HK-2 (cell line): Measurements from ENCODE around the gene ARFGEF3.
A peak's percentile ranks its signal among the peaks of the same experiment; 100 is the strongest.
"Not testable (repeated sequence)": the region's sequence is repeated elsewhere in the genome, so short reads cannot be mapped to it uniquely, and the experiment has no call there.

Source experiments
- DNase-seq: peaks from one replicate; pipeline ENCODE4 v3.0.0-alpha.2; 2018; ENCODE audit not compliant: unreplicated experiment

The ARFGEF3 gene, protein sequence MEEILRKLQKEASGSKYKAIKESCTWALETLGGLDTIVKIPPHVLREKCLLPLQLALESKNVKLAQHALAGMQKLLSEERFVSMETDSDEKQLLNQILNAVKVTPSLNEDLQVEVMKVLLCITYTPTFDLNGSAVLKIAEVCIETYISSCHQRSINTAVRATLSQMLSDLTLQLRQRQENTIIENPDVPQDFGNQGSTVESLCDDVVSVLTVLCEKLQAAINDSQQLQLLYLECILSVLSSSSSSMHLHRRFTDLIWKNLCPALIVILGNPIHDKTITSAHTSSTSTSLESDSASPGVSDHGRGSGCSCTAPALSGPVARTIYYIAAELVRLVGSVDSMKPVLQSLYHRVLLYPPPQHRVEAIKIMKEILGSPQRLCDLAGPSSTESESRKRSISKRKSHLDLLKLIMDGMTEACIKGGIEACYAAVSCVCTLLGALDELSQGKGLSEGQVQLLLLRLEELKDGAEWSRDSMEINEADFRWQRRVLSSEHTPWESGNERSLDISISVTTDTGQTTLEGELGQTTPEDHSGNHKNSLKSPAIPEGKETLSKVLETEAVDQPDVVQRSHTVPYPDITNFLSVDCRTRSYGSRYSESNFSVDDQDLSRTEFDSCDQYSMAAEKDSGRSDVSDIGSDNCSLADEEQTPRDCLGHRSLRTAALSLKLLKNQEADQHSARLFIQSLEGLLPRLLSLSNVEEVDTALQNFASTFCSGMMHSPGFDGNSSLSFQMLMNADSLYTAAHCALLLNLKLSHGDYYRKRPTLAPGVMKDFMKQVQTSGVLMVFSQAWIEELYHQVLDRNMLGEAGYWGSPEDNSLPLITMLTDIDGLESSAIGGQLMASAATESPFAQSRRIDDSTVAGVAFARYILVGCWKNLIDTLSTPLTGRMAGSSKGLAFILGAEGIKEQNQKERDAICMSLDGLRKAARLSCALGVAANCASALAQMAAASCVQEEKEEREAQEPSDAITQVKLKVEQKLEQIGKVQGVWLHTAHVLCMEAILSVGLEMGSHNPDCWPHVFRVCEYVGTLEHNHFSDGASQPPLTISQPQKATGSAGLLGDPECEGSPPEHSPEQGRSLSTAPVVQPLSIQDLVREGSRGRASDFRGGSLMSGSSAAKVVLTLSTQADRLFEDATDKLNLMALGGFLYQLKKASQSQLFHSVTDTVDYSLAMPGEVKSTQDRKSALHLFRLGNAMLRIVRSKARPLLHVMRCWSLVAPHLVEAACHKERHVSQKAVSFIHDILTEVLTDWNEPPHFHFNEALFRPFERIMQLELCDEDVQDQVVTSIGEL (N-terminal part only)

DNA sequence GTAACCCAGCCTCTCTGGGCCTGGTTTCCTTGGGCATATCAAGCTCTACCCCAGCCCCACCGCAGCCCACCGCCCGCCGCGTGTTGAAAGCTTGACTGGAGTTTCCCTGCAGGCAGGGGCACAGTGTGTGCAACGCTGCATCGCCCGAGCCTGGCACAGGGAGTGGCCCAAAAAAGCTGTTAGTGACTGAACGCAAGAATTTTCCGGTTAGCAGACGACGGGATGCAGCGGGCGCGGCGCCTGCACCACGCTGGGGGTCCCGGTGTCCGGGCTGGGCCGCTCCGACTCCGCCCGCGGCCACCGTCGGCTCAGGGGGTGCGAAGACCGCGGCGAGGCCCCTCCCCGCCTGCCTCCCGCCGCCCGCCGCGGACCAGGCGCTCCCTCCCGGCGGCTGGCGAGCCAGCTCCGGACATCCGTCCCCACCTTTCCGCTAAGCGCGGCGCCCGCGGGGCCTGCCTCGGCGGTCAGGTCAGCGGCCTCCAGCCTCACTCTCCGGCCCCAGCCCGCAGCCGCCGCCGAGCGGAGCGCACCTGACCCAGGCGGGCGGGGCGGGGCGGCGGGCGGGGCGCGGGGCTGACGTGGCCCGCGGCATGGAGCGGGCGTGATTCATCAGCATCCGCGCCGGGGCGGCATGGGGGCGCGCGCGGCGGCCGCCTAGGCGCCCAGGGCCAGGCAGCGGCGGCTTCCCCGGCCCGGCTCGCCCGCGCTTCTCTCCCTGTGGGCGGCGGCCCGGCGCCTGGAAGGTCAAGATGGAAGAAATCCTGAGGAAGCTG, at the start of gene ARFGEF3:
Gene ARFGEF3 (plus strand): TSS at position 602 of the 773 bp plus-strand sequence. CDS start 148 bp downstream, at position 750.
- DNase-seq = peak; percentile 76

DNA sequence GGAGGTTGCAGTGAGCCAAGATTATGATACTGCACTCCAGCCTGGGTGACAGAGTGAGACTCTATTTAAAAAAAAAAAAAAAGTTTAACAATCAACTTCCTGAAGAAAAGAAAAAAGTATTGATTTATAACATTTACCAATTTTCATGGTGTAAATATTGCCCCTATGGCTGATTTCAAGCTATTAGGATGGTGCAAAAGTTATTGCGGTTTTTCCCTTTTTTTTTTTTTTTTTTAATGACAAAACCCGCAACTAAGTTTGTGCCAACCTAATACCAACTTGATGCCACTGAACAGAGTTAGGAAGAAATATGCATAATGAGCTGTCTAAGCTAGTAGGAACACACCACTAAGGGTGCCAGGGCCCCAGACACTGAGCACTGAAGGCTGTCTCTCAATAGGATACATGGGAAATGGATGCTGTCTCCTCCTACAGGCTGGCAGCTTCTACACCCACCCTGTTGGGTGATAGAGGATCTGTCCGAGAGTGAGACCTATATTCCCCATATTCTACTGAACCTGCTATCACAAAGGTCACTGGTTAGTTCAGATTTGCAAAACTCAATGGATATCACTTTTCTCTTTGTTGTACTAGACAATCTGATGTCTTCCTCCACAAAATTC, 48.0 kb upstream of the ARFGEF3 start:
- no peak for DNase-seq

DNA sequence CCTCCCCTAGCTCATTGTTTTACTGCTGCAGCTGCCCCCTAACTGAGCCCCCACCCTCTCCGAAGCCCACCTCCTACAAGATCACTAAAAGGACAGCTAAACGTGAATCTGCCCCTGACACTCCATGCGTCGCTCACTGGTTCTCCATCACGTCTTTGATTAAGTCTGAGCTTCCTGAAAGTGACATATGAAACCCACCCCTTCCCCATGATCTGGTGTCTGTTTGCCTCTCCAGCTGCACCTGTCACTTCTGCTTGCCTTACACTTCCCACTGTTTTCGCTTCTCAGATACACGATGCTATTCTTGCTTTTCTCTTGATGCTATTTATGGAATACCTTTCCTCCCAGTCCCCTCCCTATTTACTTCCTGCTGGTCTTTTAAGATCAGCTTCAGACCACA, 46.5 kb upstream of the ARFGEF3 start:
- no peak for DNase-seq

DNA sequence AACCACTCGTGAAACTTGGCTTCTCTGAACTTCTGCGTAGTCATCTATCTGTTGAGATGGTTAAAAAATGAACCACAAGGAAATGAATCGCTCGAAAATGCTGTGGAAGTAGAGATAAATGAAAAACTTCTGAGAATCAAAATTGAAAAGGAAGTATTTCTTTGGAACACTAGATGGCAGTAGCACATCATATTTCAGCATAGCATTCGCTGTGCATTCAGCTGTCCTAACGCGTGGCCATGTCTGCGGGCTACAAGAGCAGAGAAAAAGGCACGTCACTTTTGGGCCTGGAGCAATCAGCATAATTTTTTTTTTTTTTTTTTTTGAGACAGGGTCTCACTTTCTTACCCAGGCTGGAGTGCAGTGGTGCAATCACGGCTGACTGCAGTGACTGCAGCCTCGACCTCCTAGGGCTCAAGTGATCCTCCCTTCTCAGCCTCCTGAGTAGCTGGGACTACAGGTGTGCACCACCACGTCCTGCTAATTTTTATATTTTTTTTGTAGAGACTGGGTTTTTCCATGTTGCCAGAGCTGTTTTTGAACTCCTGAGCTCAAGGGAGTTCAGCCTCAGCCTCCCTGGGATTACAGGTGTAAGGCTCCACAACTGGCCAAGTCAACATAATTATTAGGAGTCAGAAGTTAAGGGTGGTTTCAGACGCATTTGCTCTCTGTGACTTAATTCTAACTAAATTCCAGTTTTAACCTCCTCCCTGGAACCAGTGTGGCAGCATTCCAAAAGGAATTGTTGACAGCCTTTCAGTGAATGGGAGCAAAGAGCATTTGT, 45.7 kb upstream of the ARFGEF3 start:
- peak; percentile 18 for DNase-seq

DNA sequence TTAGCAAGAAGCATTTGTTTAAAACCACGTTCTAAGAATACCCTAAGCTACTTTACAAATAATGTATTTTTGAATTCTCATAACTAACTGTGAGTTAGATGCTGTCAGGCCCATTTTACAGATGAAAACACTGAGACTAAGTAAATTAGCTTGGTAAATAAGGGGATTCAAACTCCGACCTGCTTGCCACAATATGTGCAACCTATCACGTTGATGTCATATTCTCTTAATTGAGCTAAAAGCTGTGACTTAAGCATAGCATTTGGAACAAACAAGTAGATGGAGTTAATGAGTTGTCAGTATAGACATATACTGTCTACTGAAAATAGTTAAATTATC, 45.1 kb upstream of the ARFGEF3 start:
- DNase-seq = no peak

DNA sequence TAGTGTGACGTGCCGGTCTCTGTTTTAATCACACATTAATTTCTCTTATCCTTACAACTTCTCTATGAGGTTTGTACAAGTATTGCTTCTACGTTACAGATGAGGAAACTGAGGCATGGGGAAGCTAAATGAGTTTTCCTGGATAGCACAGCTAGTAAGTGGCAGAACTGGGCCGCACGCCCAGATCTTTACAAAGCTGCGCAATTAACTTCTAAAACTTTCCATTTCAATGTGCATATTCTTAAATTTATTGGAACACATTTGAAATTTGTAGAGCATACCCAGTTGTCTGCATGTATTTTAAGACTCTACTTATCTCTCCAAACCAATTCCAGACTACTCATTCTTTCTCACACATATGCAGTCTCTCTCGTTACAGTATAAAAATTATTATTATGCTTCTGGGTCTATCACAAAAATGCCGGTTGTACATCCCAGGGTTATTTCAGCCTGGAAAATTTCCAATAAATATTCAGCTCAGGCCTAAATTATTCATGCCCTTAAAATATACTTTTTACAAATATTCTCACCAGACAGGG, 44.3 kb upstream of the ARFGEF3 start:
- no peak for DNase-seq

DNA sequence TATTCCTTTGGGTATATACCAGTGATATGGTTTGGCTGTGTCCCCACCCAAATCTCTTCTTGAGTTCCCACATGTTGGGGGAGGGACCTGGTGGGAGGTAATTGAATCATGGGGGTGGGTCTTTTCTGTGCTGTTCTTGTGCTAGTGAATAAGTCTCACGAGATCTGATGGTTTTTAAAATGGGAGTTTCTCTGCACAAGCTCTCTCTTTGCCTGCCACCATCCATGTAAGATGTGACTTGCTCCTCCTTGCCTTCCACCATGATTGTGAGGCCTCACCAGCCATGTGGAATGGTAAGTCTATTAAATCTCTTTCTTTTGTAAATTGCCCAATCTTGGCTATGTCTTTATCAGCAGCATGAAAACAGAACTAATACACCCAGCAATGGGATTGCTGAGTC, 42.5 kb upstream of the ARFGEF3 start:
- not testable (repeated sequence) for DNase-seq

DNA sequence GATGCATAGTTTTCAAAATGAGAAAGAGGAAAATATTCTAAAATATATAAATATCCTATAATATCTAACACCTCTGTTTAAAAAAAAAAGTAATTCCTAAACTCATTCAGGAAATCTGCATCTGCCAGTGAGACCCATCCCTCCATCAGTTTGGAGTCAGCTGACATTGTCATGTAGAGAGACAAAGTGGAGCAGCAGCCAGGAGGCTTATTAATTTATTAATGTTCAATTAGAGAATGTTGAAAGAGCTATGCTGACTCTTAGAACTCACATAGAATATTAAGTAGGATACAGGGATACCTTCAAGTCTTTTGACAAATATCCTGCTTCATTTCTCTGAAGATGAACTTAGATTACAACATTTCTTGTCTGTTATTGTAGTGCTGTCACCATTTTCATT, 41.8 kb upstream of the ARFGEF3 start:
- no peak for DNase-seq

DNA sequence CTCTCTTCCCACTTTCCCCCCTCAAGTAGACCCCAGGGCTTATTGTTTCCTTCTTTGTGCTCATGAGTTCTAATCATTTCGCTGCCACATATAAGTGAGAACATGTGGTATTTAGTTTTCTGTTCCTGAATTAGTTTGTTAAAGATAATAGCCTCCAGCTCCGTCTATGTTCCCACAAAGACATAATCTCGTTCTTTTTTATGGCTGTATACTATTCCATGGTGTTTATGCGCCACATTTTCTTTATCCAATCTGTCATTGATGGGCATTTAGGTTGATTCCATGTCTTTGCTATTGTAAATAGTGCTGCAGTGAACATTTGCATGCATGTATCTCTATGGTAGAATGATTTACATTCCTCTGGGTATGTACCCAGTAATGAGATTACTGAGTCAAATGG, 37.6 kb upstream of the ARFGEF3 start:
- no peak for DNase-seq

DNA sequence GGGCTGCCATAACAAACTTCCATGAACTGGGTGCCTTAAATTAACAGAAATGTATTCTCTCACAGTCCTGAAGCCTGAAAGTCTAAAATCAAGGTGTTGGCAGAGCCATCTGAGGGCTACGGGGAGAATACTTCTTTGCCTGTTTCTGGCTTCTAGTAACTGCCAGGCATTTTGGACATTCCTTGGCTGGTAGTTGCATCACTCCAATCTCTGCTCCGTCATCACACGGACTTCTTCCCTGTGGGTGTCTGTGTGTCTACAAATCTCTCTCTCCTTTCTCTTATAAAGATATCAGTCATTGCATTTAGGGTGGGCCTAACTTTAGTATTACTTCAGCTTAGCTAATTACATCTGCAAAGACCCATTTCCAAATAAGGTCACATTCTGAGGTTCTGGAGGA, 33.6 kb upstream of the ARFGEF3 start:
- no peak for DNase-seq

DNA sequence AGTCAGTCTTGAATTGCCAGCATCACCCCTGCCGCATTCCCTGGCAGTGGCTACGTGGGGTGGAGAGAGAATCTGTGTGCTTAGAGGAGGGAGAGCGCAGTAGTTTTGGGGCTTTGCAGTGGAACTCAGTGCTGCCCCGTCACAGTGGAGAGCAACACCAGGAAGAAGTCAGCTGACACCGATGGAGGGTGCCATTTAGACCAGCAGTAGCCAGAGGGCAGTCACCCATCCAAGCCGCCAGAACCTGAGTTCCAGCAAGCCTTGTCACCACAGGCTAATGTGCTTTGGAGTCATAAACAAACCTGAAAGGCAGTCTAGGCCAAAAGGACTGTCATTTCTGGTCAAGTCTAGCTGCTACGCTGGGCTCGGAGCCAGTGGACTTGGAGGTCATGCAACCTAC, 32.5 kb upstream of the ARFGEF3 start:
- DNase-seq = no peak

DNA sequence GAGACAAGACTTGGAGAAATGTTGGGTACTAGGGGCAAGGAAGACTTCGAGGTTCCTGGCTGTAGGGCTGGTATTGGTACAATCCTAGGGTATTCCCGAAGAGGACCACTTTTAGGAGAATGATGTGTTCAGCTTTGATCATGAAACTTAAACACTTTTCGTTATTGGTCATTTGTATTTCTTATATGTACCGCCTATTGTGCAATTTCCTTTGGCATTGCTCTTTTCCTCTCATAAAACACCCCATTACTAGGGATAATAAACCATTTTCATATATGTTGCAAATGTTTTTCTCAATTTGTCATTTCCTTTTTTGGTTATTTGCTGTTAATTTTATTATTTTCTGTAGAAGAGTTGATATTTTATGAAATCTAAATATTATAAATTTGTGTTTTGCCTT, 18.9 kb upstream of the ARFGEF3 start:
- no peak for DNase-seq

DNA sequence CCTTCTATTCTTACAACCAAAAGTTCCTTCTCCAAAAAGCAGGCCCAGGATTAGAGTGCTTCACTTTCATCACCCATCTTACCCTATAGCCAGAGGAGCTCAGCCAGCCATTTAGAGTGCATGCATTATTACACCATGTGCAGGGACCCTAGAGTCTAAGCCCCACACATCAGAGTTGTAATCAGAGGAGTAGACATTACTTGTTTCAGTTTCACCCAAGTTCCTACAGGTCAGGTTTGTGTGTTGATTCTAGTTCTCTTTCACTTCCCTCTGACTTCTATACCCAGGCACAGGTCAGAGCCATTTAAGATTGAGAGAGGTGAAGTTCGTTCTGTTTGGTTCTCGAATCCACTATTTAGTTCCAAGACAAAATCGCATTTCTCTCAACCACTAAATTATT, 16.3 kb upstream of the ARFGEF3 start:
- DNase-seq = no peak

DNA sequence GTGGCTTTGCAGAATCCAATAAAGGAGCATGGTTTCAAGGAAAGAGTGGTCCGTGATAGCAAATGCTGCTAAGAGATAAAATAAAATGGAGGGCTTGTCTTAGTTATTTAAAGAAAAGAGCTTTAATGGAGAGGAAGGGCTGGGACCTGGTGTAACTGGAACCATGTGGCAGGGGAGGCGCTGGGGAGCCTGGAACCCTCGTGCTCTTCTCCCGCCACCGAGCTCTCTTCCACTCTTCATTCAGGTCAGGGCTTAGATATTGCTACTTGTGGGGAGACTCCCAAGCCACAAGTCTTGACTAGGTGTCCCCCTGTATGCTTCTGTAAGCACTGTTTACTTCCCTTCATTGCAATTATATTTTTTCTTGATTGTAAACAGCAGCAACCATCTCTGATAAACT, 15.2 kb upstream of the ARFGEF3 start:
- no peak for DNase-seq

DNA sequence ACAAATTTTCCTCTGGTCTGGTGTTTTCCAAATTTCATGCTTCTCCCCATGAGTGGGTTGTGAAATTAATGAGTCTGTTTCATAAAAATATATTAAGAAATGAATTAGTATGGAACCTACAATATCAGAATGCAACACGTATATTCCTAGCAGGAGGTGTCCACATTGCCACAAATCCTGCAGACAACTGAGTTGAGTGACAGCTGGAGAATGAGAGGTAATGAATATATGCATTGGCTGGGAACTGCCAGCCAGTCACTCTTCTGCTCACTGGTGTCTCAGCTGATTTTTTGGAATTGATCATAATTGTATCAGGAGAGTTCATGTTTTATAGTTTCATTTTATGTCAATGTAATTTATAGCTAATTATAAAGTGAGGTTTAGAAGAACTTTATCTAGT, 6.3 kb upstream of the ARFGEF3 start:
- DNase-seq = no peak

DNA sequence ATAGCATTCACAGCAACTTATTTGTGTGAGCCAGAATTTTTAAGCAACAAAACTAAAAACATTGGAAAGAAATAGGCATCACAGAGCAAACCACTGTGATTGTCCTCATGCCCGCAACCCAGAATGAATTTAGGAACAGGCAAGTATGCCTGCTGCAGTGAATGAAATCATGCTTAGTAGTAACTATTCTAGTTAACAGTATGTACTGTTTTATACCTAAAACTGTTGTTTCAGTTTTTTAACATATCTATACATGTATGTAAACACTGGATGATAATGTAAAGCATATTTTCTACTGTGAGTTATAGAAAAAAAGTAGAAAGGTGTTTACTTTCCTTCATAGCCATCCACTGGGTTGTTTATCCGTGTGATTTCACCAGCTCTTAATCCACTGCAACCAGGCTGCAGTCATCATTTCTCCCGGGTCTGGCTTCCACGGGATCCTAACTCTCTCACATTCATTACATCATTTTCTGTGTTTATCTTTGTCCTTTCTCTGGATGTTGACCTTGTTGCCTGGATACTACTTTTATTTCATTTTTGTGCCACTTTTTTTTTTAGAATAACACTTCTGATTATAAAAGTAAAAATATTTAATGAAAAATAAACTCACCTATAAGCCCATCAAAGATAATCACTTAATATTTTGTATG, 3.6 kb upstream of the ARFGEF3 start:
- DNase-seq = no peak

DNA sequence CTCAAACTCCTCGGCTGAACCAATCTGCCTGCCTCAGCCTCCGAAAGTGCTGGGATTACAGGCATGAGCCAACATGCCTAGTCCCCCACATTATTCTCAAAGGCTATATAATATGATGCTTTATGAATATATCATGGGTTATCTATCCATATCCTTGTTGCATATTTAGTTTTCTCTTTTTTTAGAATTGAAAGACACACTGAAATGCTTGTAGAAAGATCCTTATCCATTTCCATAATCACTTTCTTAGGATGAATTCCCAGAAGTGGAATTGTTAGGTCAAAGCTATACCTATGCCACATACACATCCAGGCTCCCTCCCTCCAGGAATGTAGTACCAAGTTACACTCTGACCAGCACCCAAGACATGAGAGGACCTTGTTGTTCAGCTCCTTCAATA, 2.5 kb upstream of the ARFGEF3 start:
- no peak for DNase-seq

DNA sequence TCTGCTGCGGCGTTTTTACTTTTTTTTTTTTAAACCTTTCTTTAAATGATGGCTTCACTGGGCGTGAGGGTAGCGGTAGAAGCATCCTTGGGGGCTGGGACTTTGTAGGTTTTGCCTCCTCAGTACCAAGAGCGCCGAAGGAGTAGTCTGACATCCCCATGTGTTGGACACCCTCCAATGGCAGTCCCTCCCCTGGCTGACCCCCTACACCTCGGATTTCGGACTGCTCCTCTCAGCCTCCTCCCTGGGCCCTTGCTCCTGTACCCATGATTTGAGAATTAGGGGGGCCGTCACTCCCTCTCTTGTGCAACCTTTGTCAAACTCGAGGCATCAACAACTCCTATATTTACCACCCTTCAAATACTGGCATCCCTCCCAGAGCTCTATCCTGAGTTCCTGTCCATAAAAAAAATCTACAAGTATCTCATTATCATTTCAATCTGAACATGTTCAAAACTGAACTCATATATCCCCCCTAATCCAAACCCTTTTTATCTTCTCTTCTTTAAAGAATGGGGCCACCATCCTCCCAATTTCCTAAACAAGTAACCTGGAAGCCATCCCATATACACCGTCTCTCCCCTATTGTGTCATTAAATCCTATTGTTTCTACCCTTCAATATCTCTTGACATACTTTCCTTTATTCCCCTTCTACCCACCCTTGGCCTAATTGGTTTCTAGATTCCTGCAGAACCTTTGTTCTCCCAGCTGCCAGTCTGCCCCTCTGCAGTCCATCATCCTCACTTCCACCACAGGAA, 1.2 kb upstream of the ARFGEF3 start:
- no peak for DNase-seq

DNA sequence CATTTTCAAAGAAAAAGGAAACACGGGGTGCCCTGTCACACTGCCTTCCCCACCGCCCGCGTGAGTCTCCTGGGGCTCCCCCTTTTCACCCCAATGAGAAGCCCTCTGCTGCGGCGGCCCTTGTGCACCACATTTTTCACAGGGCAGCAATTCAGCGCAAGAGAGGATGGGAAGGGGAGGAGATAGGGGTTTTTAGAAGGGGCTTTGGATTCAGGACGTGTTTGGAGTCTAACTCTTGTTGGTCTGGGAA, 726 bp upstream of the ARFGEF3 start:
- DNase-seq = no peak
